Suppressor macrophage treated with lipopolysaccharide for 1 hour (primary cell): ENCODE data around the gene GPHN.
"Not testable (repeated sequence)": the region's sequence is repeated elsewhere in the genome, so short reads cannot be mapped to it uniquely, and the experiment has no call there.

Source experiments
- DNase-seq, 3 donors: peaks; one replicate each; pipeline ENCODE4 v3.0.0-alpha.2; 2020 to 2022

Gene GPHN

DNA sequence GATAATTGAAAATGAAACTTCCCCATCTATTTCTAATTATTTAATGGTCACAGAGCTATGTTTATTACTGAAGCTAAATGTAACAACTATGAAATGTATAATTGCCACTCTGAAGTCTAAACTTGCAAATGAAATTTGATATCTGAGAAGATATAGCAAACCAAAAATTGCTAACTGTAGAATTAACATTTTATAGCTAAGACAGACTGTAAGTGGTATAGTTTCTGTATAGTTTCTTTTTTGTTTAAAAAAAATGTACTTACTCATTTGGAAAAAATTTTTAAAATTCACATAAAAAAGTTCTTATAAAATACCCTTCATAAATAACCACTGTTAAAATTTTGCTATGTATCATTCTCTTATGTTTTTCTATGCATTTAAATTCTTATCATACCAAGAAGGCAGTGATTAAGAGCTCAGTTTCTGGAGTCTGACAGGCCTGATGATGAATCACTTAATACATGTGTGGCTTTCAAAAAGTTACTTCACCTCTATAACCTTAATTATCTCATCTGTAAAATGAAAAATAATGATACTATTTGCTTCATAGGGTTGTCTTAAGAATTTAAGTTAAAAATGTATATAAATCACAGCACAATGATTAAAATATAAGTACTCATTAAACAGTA lies 466.6 kb downstream of the GPHN start:
- no peak for DNase-seq

DNA sequence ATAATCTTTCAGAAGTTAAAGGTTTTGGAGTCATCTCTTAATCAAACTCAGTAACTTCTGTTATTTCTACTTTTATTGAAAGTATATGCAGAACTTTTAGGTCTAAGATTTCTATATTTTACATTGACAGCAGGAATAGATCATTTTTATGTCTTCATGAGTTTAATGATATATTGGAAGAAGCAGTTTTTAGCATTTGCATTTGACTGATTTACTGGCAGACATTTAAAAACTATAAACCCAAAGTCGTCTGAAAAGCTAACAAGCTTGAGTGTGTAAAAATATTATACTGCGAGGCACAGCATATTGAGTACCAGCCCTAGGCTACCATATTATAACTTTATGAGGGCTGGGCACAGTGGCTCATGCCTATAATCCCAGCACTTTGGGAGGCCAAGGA lies 467.3 kb downstream of the GPHN start:
- no peak for DNase-seq

DNA sequence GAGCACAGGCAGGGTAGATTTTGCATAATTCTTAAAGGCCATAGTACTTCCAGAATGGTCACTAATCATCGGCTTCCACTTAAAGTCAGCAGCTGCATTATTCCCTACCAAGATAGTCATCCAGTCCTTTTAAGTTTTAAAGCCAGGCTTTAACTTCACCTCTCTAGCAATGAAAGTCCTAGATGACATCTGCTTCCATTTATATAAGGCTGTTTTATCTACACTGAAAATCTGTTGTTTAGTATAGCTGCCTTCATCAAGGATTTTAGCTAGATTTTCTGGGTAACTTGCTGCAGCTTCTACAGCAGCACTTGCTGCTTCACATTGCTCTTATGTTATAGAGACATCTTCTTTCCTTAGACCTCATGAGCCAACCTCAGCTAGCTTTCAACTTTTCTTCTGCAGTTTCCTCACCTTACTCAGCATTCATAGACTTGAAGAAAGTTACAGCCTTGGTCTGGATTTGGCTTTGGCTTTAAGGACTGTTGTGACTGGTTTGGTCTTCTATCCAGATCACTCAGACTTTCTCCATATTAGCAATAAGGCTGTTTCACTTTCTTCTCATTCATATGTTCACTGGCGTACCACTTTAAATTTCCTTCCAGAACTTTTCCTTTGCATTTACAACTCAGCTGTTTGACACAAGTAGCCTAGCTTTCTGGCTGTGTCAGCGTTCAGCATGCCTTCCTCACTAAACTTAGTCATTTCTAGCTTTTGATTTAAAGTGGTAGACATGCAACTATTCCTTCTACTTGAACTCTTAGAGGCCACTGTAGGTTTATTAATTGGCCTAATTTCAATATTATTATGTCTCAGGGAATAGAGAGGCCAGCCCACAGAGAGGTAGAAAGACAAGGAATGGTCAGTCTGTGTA lies 471.4 kb downstream of the GPHN start:
- no peak for DNase-seq

DNA sequence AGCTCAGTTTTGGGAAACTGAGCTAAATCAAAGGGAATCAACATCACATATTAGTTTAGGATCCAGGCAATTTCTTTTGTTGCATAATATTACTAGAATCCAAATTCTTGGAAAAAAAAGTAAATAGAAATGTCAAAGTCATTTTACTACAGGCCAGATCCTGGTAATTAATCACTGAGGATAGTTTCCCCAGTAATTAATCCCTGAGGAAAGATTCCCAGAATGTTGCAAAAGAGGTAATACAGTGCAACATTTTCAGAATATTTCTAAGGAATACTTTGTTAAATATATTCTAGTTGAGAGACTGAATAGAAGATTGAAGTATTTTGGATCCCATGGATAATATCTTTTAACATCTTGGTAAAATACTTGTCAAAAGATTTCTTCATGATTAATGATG lies 474.3 kb downstream of the GPHN start:
- DNase-seq = no peak

DNA sequence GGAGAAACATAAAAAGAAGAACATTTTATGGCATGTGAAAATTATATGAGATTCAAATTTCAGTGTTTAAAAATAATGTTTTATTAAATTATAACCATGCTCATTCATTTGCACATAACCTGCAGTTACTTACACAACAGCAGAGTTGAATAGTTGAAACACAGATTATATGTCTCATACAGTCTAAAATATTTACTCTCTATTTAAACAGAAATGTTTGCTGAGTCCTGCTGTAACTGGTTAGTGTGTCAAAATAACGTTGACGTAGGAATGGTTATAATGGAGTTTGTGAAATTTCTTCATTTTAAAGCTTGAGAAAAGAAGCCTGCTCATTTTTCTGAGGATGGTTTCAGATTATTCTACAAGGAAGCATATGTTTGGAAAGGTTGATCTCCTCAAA lies 484.8 kb downstream of the GPHN start:
- no peak for DNase-seq

DNA sequence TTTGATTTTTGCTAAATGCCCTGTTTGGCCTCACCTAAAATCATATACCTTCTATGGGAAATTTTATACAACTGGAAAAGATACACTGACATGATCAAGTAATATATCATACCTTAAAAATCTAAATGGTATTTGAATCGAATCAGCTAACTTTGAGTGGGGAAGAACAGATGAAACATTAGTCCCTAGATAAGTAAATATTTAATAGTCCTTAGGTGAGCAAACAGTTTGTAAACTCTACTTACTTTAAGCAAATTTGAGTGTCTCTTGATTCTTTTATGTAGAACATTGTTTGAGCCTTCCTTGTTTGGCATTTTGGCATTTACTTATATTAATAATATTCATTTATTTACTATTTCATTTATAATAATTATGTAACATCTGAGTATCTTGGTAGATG lies 485.6 kb downstream of the GPHN start:
- no peak for DNase-seq

DNA sequence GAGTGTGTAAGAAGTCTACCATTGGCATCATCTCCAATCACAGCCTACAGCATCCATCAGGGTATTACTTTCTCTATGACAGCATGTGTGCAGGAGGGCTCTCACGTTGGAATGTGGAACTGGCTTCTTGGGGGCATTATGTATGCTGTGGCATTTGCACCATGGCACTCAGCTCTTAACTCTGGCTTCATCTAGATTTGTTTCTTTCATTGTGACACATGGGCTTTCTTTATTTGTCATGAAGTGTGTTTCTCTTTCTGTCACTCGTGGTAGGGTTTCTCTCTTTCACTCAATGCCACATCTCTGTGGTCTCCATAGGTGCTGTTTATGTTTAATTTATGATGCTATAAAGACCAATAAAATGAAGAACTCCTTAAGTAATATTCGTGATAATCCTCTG lies 490.1 kb downstream of the GPHN start:
- DNase-seq = no peak

DNA sequence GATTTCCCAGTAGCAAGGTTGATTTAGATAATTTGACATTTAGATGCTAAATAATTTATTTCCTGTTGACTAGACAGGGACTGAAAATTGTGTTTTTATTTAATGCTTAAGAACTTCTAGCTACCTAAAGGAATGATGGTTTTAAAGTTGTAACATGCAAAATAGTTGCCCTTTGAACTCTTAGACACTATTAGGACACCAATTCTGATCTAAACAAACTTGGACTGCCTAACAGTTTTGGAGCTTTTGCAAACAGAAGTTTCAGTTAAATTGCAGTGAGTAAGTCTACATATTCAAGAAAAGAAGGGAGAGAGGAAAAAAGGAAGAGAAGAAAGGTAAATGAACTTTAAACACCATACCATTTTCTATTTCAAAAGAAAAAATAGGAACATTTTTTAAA lies 492.0 kb downstream of the GPHN start:
- DNase-seq = no peak

DNA sequence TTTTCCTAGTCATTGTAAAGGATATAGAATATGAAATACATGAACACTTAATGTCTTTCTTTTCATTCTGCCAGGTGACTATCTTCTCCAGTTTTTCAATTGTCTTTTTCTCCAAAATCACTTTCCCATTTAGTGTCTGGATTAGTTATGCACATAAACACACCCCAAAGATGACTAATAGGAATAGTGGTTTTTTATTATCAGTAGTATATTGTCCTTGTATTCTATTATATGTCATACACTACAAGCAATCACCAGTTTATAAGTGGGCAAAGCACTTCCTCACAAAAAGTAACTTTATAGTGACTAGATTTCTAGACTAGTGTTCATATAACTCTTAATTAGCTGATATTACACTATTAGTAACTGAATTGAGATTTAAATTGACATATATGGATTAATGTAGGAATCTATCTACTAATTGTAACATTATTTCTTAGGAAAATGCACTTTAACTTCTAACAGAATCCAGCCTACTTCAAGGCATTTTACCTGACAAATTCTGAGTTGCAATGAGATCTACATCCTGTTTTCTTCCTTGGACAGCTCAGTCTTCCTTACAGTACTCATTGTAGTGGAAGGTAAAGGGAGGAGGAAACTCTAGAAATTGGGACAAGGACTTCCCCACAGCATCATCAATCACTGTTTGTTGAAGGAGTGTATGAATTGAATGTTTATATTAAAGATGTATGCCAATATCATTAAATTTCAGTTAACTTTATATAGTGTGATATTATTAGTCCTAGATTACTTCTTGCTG lies 495.2 kb downstream of the GPHN start:
- DNase-seq = no peak

DNA sequence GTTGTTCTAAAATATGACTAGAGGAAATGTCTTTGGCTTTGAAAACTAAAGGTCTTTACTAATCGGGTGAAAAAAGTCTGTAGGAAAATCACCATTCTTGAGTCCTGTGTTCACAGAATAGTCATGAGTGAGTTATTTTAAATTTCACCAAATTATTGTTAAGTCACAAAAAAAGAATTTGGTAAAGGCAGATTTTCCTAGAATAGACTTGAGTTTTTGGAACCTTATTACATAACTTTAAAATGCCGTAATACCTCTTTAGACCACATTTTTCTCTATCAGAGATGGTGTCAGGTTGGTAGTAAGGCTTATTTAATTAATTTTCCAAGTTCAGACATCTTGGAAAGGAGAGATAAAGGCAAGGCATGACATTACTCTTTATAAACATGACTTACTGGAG lies 496.6 kb downstream of the GPHN start:
- no peak for DNase-seq

DNA sequence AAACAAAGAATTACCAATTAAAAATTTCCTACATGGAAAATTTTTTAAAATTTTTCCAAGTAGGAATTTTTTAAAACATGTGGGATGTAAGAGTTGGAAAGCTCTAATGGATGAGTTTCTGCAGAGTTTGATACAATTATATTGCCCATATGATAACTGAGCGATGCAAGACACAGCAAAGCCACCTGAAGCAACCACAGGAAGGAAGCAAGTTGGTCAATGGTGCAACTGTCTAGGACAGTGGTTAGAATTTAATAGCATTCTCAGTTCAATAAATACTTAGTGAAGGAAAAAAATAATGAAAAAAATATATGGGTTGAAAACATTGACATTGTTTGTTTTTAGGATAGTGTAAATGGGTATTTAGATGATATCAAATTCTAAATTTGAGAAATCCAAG lies 502.7 kb downstream of the GPHN start:
- no peak for DNase-seq

DNA sequence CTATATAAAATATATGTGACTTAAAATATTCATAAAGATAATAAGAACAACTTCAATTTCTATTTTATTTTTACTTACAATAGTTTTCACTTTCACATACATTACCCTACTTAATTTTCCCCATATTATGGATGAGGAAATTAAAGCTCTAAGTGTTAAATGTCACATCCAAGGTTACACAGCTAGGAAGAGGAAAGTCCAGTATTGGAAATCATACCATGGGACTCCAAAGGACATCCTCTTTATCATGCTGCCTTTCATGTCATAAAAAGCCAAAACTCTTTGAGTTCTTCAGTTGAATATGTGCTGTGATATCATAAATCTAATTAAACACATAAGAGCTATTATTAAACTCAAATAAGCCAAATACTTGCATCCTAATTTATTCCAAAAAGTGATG lies 508.9 kb downstream of the GPHN start:
- peak; percentile 16 to 34 (median 26) for DNase-seq

DNA sequence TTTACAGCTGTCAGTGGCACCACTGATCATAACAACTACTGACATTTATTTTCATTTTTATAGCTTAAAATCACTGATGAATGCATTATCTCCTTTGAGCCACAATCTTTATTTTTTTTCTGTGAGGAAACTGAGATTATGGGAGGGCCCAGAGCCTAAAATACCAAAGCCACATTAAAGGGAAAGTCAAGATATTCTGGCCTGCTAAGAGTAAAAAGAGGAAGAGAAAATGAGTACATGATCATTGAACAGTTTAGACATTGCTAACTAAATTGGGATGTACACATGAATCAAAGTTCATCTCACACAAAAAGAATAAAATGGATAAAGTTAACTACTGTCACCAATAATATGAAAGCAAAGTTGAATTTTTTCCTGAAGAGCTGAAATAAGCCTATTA lies 510.8 kb downstream of the GPHN start:
- no peak for DNase-seq

DNA sequence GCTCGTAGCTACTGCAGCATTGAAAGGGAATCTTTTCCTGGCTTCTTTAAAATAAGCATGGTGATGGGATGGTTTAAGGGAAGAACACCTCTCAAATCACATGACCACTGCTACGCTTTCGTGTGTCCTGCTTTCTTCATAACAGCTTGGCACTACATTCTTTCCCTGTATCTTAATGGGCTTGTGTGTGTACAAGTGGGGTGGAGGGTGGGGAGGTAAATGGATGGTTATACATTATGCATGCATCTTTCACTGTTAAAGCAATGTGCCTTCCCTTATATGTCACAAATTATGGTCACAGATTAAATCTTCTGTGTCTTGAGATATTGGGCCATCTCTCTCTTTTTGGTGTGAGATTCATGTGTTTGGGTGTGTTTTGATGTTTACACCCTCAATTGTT lies 511.8 kb downstream of the GPHN start:
- DNase-seq = no peak

DNA sequence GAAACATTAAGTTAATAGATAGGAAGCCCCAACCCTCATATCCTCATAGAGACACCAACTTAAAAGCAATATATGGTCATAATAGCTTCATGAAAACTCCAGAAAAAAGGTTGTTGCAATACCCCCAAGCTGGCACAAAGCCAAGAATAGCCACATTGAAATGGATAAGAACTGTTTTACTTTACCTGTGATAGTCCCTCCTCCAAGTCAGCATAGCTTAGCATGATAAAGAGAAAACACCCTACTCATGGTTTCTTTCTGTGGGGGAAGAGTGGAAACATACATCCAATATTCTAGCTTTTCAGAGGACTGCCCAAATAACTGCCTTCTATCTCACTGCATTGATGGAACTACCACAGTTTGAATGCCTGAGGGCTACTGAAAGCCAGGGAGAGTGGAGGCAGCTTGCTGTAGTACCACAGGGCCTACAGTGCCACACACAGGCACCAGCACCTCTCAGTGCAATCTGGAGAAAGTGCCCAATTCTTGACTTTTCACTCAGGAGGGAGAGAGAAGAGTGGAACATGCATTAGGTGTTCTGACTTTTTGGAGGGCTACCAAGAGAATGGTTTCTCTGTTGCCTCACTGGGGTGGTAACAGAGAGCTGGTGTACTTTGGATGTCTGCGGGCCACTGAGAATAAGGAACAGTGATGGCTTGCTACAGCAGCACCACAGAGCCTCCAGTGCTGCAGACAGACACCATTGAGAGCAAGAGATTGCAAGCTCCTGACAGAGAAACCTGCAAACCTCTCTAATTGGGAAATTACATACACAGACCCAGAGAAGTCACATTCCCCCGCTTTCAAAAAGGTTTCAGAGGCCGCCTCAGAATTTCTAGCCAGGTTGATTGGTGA lies 524.2 kb downstream of the GPHN start:
- no peak for DNase-seq

DNA sequence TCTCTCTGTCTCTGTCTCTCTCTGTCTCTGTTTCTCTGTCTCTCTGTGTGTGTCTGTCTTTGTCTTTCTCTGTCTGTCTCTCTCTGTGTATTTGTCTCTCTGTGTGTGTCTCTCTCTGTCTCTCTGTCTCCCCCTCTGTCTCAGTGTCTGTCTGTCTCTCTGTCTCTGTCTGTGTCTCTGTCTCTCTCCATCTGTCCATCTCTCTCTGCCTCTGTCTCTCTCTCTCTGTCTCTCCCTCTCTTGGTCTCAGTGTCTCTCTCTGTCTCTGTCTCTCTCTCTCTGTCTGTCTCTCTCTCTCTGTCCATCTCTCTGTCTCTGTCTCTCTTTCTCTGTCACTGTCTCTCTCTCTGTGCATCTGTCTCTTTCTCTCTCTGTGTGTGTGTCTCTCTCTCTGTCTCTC lies 537.5 kb downstream of the GPHN start:
- DNase-seq = no peak

DNA sequence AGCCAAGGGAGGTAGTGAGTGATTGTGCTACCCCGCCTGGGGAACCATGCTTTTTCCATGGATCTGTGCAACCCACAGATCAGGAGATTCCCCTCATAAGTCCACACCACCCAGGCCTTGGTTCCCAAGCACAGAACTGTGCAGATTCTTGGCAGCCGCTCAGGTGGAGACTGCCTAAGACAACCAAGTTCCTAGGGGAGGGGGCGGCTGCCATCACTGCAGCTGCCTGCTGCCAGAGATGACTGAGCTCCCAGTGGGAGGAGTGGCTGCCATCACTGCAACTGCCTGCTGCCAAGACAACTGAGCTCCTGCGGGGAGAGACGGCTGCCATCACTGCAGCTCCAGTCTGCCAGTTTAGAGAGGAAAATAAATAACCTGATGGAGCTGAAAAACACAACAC lies 542.9 kb downstream of the GPHN start:
- DNase-seq = no peak

DNA sequence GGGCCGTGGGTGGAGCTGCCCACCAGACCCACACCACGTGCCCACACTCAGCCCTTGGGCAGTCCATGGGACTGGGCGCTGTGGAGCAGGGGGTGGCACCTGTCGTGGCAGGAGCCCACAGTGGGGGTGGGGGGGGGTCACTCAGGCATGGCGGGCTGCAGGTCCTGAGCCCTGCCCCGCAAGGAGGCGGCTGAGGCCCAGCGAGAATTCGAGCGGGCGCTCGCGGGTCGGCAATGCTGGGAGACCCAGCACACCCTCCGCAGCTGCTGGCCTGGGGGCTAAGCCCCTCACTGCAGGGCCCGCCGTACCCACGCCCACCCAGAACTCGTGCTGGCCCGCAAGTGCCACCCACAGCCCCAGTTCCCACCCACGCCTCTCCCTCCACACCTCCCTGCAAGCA lies 548.7 kb downstream of the GPHN start:
- no peak for DNase-seq

DNA sequence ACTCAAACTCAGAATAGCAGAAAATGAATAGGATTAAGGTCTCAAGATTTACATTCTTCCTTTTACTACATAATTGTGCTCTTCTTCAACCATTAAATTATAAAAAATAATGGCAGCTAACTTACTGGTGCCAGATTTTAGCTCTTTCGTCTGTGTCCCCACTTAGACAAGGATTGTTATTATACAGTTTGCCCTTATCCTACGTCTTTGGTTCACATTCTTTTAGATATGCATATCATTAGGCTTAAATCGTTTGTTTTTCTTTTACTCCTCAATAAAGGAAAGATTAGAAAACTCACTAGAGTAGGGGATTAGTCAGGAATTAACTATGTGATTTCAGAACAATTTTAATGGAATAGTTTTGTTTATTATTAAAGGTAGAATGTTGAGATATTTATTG lies 551.6 kb downstream of the GPHN start:
- no peak for DNase-seq

DNA sequence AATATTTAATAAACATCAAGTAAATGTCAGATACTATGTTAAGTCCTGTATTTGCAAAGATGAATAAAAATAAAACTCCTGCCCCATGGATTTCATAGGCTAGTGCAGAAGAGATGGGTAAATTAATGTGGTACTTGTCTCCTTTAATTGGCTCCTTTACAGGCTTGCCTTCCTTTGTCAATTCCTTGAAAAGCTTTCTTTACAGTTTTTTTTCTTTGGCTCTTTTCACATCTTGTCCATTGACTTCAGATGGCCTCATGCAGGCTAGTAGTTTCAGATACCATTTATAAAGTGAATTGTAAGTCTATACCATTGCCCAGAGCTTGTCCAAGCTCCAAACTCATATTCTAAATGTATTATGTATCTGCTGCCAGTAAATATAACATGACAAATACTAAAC lies 552.6 kb downstream of the GPHN start:
- DNase-seq = no peak

DNA sequence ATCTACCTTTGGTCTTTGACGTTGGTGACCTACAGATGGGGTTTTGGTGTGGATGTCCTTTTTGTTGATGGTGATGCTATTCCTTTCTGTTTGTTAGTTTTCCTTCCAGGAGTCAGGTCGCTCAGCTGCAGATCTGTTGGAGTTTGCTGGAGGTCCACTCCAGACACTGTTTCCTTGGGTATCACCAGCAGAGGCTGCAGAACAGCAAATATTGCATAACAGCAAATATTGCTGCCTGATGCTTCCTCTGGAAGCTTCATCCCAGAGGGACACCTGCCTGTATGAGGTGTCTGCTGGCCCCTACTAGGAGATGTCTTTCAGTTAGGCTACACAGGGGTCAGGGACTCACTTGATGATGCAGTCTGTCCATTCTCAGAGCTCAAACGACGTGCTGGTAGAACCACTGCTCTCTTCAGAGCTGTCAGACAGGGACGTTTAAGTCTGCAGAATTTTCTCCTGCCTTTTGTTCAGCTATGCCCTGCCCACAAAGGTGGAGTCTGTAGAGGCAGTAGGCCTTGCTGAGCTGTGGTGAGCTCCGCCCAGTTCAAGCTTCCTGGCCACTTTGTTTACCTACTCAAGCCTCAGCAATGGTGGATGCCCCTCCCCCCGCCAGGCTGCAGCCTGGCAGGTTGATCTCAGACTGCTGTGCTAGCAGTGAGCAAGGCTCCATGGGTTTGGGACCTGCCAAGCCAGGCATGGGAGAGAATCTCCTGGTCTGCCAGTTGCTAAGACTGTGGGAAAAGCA lies 559.3 kb downstream of the GPHN start:
- DNase-seq = not testable (repeated sequence)

DNA sequence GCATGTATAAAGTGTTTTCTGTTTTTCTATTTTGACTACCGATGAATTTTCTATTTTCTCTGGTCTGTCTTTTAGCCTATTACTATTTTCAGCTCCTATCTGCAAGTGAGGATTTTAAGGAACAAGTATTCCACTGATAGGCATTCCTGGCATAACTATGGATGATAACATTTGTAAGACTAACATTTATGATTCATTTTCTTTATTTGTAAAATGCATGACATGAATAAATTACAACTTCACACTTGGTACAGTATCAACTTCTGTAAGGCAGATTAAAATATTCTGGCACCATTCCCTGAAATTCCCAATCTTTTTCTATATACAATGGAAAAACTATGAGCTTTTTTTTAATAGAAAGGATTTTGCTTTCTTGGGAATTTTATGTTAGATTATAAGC lies 560.3 kb downstream of the GPHN start:
- DNase-seq = no peak
